ENCODE measurements around the gene GNAO1.

GNAO1 gene

GRCh38 chr16:56401482-56401881 lies 210.2 kb downstream of the GNAO1 start:
- peak; percentile 49 for DNase-seq (ENCODE audit: low spot score)

GRCh38 chr16:56405977-56406672 lies 214.8 kb downstream of the GNAO1 start:
- DNase-seq (ENCODE audit: low spot score), result no peak

Data from HuH-7 (cell line).